PC-3 (cell line): Measurements from ENCODE around the gene ARHGAP24.

Experiments
- EZH2phosphoT487 ChIP-seq: fragments of 300-600 bp; sonication (generic); IDR thresholded peaks from 2 replicates; pipeline ENCODE4 v1.6.1; 2018; ENCODE audit warnings: mild to moderate bottlenecking, antibody characterized with exemption, low read length, borderline replicate concordance
- TF ChIP-seq, protein P1 (sequence below): fragments of 300-600 bp; sonication (generic); conservative IDR thresholded peaks from 2 replicates; pipeline ENCODE4 v1.5.1; 2017; ENCODE audit warnings: antibody characterized with exemption, low read depth, mild to moderate bottlenecking, low read length

DNA sequence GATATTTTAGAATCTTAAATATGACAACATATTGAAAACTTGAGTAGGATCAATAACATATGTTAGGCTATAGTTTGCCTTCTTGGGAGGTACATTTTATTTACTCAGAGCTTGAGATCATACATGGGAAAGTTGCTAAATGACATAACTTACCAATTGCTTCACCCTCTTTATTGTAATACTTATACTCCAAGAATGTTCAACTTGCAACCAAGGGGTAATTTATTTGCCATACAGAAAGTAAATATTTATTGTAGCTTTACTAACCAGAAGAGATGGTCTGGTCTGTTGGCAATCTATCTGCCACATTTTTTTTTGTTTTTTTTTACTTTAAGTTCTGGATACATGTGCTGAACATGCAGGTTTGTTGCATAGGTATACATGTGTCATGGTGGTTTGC is 426.6 kb downstream of the ARHGAP24 start:
- TF ChIP-seq, protein P1, sequence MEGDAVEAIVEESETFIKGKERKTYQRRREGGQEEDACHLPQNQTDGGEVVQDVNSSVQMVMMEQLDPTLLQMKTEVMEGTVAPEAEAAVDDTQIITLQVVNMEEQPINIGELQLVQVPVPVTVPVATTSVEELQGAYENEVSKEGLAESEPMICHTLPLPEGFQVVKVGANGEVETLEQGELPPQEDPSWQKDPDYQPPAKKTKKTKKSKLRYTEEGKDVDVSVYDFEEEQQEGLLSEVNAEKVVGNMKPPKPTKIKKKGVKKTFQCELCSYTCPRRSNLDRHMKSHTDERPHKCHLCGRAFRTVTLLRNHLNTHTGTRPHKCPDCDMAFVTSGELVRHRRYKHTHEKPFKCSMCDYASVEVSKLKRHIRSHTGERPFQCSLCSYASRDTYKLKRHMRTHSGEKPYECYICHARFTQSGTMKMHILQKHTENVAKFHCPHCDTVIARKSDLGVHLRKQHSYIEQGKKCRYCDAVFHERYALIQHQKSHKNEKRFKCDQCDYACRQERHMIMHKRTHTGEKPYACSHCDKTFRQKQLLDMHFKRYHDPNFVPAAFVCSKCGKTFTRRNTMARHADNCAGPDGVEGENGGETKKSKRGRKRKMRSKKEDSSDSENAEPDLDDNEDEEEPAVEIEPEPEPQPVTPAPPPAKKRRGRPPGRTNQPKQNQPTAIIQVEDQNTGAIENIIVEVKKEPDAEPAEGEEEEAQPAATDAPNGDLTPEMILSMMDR = no peak
- no peak for TF ChIP-seq EZH2phosphoT487
